NOMO-1 treated with dmso at 0.1 percent for 144 hours (cell line): ENCODE results near the gene SNX10.
A peak's percentile ranks its signal among the peaks of the same experiment; 100 is the strongest.

Experiments
- DNase-seq: peaks from one replicate; lab custom pipeline; 2025; ENCODE audit not compliant: unreplicated experiment; lab: John Stamatoyannopoulos, UW

The SNX10 gene

DNA sequence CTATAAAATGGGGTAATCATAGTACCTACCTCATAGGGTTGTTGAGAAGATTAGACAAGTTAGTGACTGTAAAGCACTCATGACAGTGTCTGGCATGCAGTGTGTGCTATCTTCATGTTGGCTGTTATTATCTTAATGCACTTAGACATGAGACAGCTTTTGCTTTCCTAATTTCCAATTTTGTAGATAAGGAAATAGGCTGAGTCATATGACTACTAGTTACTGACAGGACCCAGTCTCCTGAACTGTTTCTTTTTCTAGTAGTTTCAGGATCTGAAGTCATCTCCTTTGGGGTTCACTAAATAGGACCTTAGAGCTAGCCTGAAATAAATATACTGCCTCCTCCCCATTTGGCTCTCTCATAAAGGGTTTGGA lies 74.2 kb downstream of the SNX10 start:
- no peak for DNase-seq

DNA sequence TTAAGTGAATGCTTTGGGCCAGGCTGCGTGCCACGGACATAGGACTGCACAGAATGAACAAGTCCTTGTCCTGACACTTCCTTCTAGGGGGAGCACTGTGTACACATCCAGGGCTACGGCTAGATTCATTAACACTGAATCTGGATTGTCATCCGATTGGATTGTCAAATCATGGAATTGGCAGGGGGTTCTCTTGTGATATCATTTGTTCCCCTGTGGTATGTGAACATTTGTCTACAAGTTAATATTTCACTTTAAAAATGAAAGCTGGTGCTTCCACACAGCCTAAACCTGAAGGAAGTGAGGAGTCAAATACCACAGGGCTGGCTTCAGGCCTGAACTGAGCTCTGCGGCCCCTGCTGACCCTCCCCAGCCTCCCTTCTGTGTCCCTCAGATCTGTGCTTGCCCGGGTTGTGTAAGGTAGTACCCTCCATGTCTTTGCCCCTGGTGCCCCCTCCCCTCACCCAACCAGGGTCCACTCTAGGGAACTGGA lies 75.6 kb downstream of the SNX10 start:
- no peak for DNase-seq

DNA sequence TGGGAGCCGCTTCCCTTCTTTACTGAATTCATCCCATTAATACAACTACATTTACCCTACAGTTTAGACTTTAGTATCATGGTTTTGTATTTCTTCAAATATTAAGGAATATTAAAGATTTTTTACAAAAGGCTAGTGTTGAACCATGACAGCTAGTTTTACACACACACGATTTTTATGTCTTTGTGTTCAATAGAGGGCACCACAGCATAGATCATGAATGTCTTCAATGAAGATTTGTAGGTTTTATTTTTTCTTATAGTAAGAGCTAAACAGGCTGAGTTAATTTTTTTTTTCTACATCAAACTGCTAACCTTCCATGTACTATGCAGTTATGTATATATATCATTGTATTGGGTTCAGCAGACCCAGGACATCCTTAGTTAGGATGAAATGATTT lies 76.9 kb downstream of the SNX10 start:
- DNase-seq = no peak

DNA sequence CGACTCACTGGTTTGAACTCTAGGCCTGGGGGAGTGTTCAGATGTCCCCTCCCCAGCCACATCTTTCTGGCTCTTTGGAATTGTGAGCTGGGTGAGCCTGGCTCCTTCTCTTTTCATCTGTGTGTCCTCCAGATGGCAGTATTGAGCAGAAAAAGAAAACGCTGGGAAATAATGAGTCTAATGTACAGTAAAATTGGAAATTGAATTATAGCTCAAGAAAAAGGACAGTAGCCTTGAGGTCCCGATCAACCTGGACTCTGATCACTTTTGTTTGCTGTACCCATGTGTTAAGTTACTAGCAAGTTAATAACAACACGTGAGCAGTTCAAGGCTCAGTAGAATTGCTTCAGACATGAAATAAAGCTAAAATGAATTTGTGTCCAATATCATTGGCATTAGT lies 77.9 kb downstream of the SNX10 start:
- peak; percentile 22 for DNase-seq

DNA sequence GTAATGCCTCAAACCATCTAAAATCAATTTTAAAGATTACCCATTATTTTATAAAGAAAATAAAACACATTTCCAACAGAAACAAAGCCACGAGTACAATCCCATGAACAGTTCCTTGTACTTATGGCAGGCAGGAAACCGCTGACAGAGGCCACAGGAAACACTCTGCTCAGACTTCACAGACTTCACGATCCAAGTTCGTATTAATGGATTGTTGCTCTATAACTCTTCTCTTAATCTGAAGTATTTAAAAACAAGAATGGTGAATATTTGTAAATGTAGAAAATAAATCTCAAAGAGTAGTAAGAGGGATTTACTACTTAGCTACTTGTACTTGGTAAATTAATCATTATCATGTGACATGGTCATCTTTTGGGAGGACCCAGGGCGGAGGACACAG lies 78.3 kb downstream of the SNX10 start:
- DNase-seq = no peak

- DNase-seq = no peak
Observed at GRCh38 chr7:26372249-26372648, 80.6 kb downstream of the SNX10 start.

DNA sequence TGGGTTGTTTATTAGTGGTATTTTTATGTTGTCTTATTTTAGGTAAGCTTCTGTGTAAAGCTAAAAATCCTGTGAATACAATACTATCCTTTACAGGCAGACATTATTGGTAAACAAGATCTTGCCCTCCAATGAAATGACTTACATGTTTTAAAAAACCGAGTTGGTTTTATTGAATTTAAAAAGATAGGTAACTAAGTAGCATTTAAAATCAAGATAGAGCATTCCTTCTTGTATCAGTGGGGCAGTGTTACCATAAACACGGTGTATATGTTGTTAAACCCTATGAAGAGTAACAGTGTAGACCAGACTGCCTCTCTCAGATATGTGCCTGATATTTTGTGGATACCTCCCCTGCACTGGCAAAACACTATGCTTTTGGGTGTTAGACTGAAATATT lies 81.0 kb downstream of the SNX10 start:
- DNase-seq = no peak

- DNase-seq = no peak
Observed at GRCh38 chr7:26374647-26375373, 83.1 kb downstream of the SNX10 start.

DNA sequence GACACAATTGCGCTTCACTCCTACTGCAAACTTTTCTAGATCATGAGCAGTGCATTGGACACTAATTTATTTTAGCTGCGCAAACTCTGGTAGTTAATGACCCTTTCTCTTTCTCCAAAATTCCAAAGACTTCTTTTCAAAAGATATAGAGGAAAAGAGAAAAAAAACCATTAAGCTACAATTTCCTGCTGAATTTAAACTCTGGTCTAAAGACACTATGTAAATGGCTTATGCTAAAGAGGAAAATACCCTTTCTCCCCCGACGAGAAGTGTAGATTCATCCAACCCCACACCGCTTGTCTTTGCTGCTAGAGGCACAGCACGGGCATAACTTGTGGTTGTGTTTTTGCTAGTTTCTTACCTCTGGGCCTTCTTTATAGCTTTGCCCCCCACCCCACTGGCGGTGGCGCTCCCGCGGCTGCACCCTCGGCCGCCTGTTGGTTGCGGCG lies 84.1 kb downstream of the SNX10 start:
- no peak for DNase-seq

GRCh38 chr7:26376175-26376917 lies 84.7 kb downstream of the SNX10 start:
- no peak for DNase-seq

GRCh38 chr7:26378016-26378415 lies 86.4 kb downstream of the SNX10 start:
- DNase-seq = no peak

- DNase-seq = no peak
Observed at GRCh38 chr7:26379711-26380110, 88.0 kb downstream of the SNX10 start.

DNA sequence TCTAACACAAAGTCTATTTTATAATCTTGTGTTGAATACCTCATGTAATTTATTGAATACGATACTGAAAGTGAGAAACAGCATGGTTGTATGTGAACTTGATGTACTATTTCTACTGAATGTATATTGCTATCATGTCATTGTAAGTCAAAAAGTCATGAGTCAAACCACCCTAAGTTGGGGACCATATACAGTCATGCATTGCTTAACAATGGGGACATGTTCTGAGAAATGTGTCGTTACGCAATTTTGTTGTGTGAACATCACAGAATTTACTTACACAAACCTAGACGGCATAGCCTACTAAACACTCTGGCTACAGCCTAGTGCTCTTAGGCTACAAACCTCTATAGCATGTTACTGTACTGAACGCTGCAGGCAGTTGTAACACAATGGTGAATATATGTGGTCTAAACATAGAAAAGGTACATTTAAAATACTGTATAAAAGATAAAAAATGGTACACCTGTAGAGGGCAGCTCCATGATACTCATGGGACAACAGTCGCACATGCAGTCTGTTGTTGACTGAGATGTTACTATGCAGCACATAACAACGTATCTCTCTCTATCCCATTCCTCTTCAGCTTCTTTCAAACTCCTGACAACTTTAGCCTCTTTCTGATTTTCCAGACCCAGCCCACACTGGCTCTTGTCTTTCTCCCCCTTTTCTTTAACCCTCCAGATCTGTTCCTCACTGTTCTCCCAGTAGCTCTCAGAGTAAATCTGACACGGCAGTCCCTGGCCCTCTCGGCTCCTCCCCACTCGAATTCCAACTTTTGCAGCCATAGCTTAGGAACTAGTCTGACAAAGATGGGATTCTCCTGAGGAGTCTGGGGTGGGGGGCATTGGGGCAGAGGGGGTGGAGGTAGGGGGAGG lies 90.1 kb downstream of the SNX10 start:
- DNase-seq = no peak

DNA sequence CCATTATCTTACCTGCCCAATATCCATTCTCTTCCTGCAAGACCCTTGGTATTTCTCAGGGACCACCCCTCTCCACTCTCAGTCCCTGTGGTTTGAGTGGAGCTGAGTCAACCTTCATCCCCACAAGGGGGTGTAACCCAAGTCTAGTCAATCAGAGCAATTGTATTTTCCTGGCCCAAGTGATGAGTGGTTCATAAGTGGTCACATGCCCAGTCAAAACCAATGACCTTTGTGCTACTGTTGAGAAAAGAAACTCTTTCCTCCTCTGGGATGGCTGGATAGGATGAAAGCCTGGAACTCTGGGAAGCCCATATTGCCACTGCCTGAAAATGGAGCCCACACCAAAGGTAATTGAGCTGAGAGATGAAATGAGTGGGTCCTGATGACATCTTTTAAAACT lies 93.6 kb downstream of the SNX10 start:
- no peak for DNase-seq

GRCh38 chr7:26387731-26388130 lies 96.1 kb downstream of the SNX10 start:
- DNase-seq = no peak

DNA sequence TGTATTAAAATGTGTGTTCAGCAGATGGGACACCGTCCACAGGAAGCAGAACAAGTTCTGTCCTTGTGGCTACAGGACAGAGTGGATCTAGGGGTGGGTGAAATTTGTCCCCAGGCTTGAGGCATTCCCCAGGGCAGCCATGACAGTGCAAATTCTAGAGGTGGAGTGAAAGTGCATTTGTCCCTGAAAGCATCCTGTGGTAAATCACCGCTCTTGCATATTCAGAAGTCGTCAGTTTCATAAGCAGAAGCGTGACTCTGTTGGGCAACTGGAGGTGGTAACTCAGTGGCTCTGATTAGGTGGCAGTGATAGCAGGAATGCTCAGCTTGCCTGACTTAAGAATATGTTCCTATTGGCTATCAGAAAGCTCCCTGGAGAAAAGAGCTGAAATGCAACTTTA lies 96.6 kb downstream of the SNX10 start:
- DNase-seq = peak; percentile 32

- no peak for DNase-seq
Observed at GRCh38 chr7:26390016-26390415, 98.4 kb downstream of the SNX10 start.

- no peak for DNase-seq
Observed at GRCh38 chr7:26393818-26394217, 102.2 kb downstream of the SNX10 start.

GRCh38 chr7:26397332-26397731 lies 105.7 kb downstream of the SNX10 start:
- no peak for DNase-seq

GRCh38 chr7:26397796-26398426 lies 106.2 kb downstream of the SNX10 start:
- peak; percentile 17 for DNase-seq

DNA sequence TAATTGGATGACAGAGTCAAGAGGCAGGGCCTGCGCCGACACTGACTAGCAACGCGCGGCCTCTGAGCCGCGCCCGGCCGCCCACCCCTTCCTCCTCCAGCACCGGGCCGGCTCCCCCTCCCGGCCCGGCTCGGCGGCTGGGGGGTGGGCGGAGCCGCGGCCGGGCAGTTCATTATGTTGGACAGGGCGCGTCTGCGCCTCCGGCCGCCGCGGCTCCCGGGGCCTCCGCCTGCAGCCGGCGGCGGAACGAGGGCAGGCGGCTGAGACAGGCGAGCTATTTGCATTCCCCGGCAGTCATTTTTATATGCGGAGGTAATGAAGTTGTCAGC lies 106.7 kb downstream of the SNX10 start:
- DNase-seq = peak; percentile 70
